Kidney capillary endothelial cell (primary cell): ENCODE results near the gene VTI1A.
"Not testable (repeated sequence)": the region's sequence is repeated elsewhere in the genome, so short reads cannot be mapped to it uniquely, and the experiment has no call there.

Experiments
- DNase-seq: peaks from one replicate; pipeline ENCODE4 v3.0.0-alpha.2; 2018; ENCODE audit warnings: low spot score

VTI1A gene

GRCh38 chr10:112446855-112447619 is at the start of gene VTI1A, which contains the start of gene ZDHHC6:
Gene VTI1A, plus strand, starts transcription at chr10:112447215. Its CDS starts 159 bp downstream, at chr10:112447374.
Gene ZDHHC6, minus strand, starts transcription at chr10:112446914. Its CDS starts 1,478 bp downstream, at chr10:112445436.
- peak; percentile 83 for DNase-seq

- no peak for DNase-seq
Measured at GRCh38 chr10:112397592-112397991, 49.4 kb upstream of the VTI1A start.

GRCh38 chr10:112402917-112403316 is 44.1 kb upstream of the VTI1A start:
- no peak for DNase-seq

- peak; percentile 64 for DNase-seq
Measured at GRCh38 chr10:112404617-112405016, 42.4 kb upstream of the VTI1A start.

GRCh38 chr10:112406806-112407205 is 40.2 kb upstream of the VTI1A start:
- DNase-seq = not testable (repeated sequence)

GRCh38 chr10:112407696-112408095 is 39.3 kb upstream of the VTI1A start:
- no peak for DNase-seq

- DNase-seq = no peak
Measured at GRCh38 chr10:112409299-112409698, 37.7 kb upstream of the VTI1A start.

GRCh38 chr10:112409755-112410154 is 37.3 kb upstream of the VTI1A start:
- DNase-seq = no peak

GRCh38 chr10:112412696-112413095 is 34.3 kb upstream of the VTI1A start:
- DNase-seq = no peak

GRCh38 chr10:112421731-112422130 is 25.3 kb upstream of the VTI1A start:
- no peak for DNase-seq

- DNase-seq = no peak
Measured at GRCh38 chr10:112424651-112425050, 22.4 kb upstream of the VTI1A start.

GRCh38 chr10:112426111-112426510 is 20.9 kb upstream of the VTI1A start:
- no peak for DNase-seq

GRCh38 chr10:112429147-112429546 is 17.9 kb upstream of the VTI1A start:
- DNase-seq = no peak

- no peak for DNase-seq
Measured at GRCh38 chr10:112429654-112430230, 17.3 kb upstream of the VTI1A start.

GRCh38 chr10:112433136-112433535 is 13.9 kb upstream of the VTI1A start:
- DNase-seq = no peak

- peak; percentile 58 for DNase-seq
Measured at GRCh38 chr10:112434988-112435619, 11.9 kb upstream of the VTI1A start.

- DNase-seq = no peak
Measured at GRCh38 chr10:112438356-112438755, 8.7 kb upstream of the VTI1A start.

- no peak for DNase-seq
Measured at GRCh38 chr10:112441520-112441919, 5.5 kb upstream of the VTI1A start.

- DNase-seq = no peak
Measured at GRCh38 chr10:112442063-112442462, 5.0 kb upstream of the VTI1A start.

GRCh38 chr10:112446055-112446854 is 760 bp upstream of the VTI1A start:
- peak; percentile 16 for DNase-seq

GRCh38 chr10:112447620-112447928 is 559 bp downstream of the VTI1A start:
- DNase-seq = no peak

- no peak for DNase-seq
Measured at GRCh38 chr10:112448888-112449287, 1.9 kb downstream of the VTI1A start.
